PC-9 (cell line): Measurements from ENCODE around the gene NDC1. TPM values are rescaled to one million over a fixed set of nuclear protein-coding genes. Genes with fewer than 3 reads are reported as not detected.

ENCODE experiments used
- BruUV-seq: library from RNA; stranded (reverse); fragments of 400-500 nt; replicated peaks from 2 replicates; lab custom pipeline; 2021; lab: Mats Ljungman, UMichigan
- CTCF ChIA-PET: fragments of 300-600 bp; sonication (Branson Sonifier 250); formaldehyde crosslinking; loops from one replicate; lab custom pipeline; 2022; ENCODE audit warnings: antibody characterized with exemption; lab: Charles Lee
- POLR2A ChIA-PET: fragments of 300-600 bp; sonication (Branson Sonifier 250); formaldehyde crosslinking; loops from one replicate; lab custom pipeline; 2022; ENCODE audit warnings: antibody characterized with exemption; ENCODE audit not compliant: unreplicated experiment; lab: Charles Lee
- DNase-seq, 2 experiments: peaks; one replicate each; pipeline versions ENCODE4 v3.0.0 to v3.0.0-alpha.2; 2015 to 2022; ENCODE audit warnings: mixed read lengths in 1 of 2
- H2AFZ ChIP-seq: fragments of 200-600 bp; sonication (generic); 2 replicates; pipeline ENCODE4 v1.8.1; 2017; ENCODE audit warnings: antibody characterized with exemption
- H3F3A ChIP-seq: fragments of 200-600 bp; sonication (generic); 2 replicates; pipeline ENCODE4 v1.8.1; 2017; ENCODE audit warnings: antibody characterized with exemption, mild to moderate bottlenecking, low read depth; ENCODE audit not compliant: insufficient read depth
- H3K27ac ChIP-seq: fragments of 200-600 bp; sonication (generic); 2 replicates; pipeline ENCODE4 v1.6.1; 2016; ENCODE audit warnings: mixed run types
- H3K27me3 ChIP-seq: fragments of 200-600 bp; sonication (generic); 2 replicates; pipeline ENCODE4 v1.6.1; 2016; ENCODE audit warnings: low read depth, mixed run types; ENCODE audit not compliant: insufficient read depth
- H3K36me3 ChIP-seq: fragments of 200-600 bp; sonication (generic); 2 replicates; pipeline ENCODE4 v1.6.1; 2016; ENCODE audit warnings: low read depth, mixed run types
- H3K4me1 ChIP-seq: fragments of 200-600 bp; sonication (generic); replicated peaks from 2 replicates; pipeline ENCODE4 v1.6.1; 2016; ENCODE audit warnings: mixed run types; ENCODE audit not compliant: insufficient read depth
- H3K4me2 ChIP-seq: fragments of 200-600 bp; sonication (generic); 2 replicates; pipeline ENCODE4 v1.6.1; 2017; ENCODE audit warnings: mixed run types
- H3K4me3 ChIP-seq: fragments of 200-600 bp; sonication (generic); 2 replicates; pipeline ENCODE4 v1.6.1; 2016; ENCODE audit warnings: mixed run types
- H3K79me2 ChIP-seq: fragments of 200-600 bp; sonication (generic); 2 replicates; pipeline ENCODE4 v1.6.1; 2017; ENCODE audit warnings: low read depth, mixed run types
- H3K9me2 ChIP-seq: fragments of 200-600 bp; sonication (generic); 2 replicates; pipeline ENCODE4 v1.8.1; 2017; ENCODE audit warnings: mild to moderate bottlenecking; ENCODE audit not compliant: insufficient read depth
- H3K9me3 ChIP-seq: fragments of 200-600 bp; sonication (generic); 2 replicates; pipeline ENCODE4 v1.8.1; 2016; ENCODE audit warnings: low read depth; ENCODE audit not compliant: insufficient read depth
- H4K20me1 ChIP-seq: fragments of 200-600 bp; sonication (generic); 2 replicates; pipeline ENCODE4 v1.8.1; 2017; ENCODE audit not compliant: insufficient read depth
- EZH2 ChIP-seq: fragments of 200-600 bp; sonication (generic); IDR thresholded peaks from 2 replicates; pipeline ENCODE4 v1.8.0; 2017; ENCODE audit warnings: antibody characterized with exemption, low read depth
- intact Hi-C: fragments of 100-400 bp; cut with micrococcal nuclease; formaldehyde crosslinking; loops from one replicate; pipeline ENCODE4 v1.10.0; 2022; ENCODE audit not compliant: unreplicated experiment
- total RNA-seq: library from RNA; stranded (reverse); gene quantifications from 2 replicates; pipeline ENCODE4 v1.2.3, GENCODE V29; 2021
- TF ChIP-seq, protein P1 (sequence below): fragments of 200-600 bp; sonication (generic); conservative IDR thresholded peaks from 2 replicates; pipeline ENCODE4 v1.6.1; 2017; ENCODE audit warnings: mixed run types, antibody characterized with exemption, mild to moderate bottlenecking, moderate library complexity

The NDC1 gene
- total RNA-seq, 1 experiment from 2014 or later: 47.6 TPM

DNA sequence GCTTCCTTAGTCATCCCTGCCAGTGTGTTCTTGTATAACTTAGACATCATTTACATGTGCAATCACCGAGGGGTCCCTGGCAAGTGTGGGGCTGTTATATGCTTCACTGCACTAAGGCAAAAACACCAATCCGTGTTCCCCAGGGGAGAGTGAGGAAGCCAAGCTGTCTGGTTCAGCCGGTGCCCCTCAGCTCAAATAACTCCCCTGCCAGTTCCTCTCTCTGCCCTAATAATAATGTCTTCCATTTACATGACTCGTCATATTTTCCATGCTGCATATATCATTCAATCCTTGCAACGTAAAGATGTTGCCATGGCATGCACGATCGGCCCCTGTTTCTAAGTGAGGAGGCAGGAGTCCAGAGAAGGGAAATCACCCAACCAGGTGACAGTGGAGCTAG lies 24.4 kb upstream of the NDC1 start:
- H3K36me3 ChIP-seq: no peaks in the 10 kb centered on the region
- H3K9me3 ChIP-seq: no peaks in the 10 kb centered on the region
- H4K20me1 ChIP-seq: no peaks in the 10 kb centered on the region
- no peak overlapping the region for H3K27ac ChIP-seq
- ChIA-PET POLR2A (interaction anchor here (0.7 kb wide), 1 partner anchor 241 kb away, joined by 4 read pairs; no protein-coding TSS in a partner anchor), CTCF (interaction anchor here (0.5 to 1.0 kb wide), 2 partner anchors 14 to 419 kb away, joined by 3 to 19 read pairs; no protein-coding TSS in a partner anchor)
- DNase-seq: no peak
- BruUV-seq: no TSS peak
- TF ChIP-seq EZH2: no peak
- TF ChIP-seq, protein P1, sequence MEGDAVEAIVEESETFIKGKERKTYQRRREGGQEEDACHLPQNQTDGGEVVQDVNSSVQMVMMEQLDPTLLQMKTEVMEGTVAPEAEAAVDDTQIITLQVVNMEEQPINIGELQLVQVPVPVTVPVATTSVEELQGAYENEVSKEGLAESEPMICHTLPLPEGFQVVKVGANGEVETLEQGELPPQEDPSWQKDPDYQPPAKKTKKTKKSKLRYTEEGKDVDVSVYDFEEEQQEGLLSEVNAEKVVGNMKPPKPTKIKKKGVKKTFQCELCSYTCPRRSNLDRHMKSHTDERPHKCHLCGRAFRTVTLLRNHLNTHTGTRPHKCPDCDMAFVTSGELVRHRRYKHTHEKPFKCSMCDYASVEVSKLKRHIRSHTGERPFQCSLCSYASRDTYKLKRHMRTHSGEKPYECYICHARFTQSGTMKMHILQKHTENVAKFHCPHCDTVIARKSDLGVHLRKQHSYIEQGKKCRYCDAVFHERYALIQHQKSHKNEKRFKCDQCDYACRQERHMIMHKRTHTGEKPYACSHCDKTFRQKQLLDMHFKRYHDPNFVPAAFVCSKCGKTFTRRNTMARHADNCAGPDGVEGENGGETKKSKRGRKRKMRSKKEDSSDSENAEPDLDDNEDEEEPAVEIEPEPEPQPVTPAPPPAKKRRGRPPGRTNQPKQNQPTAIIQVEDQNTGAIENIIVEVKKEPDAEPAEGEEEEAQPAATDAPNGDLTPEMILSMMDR: no peak
- H3K4me3 ChIP-seq: no peak overlapping the region
- intact Hi-C loops: loop anchor here (5.0 kb wide), 3 partner anchors 85 to 945 kb away; partner anchors contain the start of genes IFT25 and LRRC42
- H3K79me2 ChIP-seq: no peaks in the 10 kb centered on the region
- H3K4me1 ChIP-seq: no peaks in the 10 kb centered on the region
- H3F3A ChIP-seq: no peaks in the 10 kb centered on the region; the same call in 1 of the 2 replicates
- H3K4me2 ChIP-seq: no peak overlapping the region
- no peak overlapping the region for H2AFZ ChIP-seq
- no peaks in the 10 kb centered on the region for H3K27me3 ChIP-seq
- H3K9me2 ChIP-seq: no peaks in the 10 kb centered on the region

- Histone ChIP-seq H3K27me3 (no peaks in the 10 kb centered on the region), H2AFZ (no peak overlapping the region), H3K4me3 (no peak overlapping the region), H3K9me2 (no peaks in the 10 kb centered on the region), H3K9me3 (no peaks in the 10 kb centered on the region), H4K20me1 (no peaks in the 10 kb centered on the region), H3K36me3 (no peaks in the 10 kb centered on the region), H3K4me1 (no peaks in the 10 kb centered on the region), H3F3A (no peaks in the 10 kb centered on the region; the same call in 1 of the 2 replicates), H3K4me2 (no peak overlapping the region), H3K27ac (no peak overlapping the region), H3K79me2 (no peaks in the 10 kb centered on the region)
- DNase-seq: peak; percentile 47 to 50
- intact Hi-C loops: loop anchor here (5.0 kb wide), 3 partner anchors 86 to 946 kb away; partner anchors contain the start of genes IFT25 and LRRC42
- CTCF ChIA-PET: interaction anchor here (0.5 to 1.6 kb wide), 8 partner anchors 10 to 236 kb away, joined by 3 to 20 read pairs (median 3); no protein-coding TSS in a partner anchor
- no TSS peak for BruUV-seq
- TF ChIP-seq EZH2: no peak
- TF ChIP-seq, protein P1: peak; percentile 80
- POLR2A ChIA-PET: interaction anchor here (0.6 to 0.7 kb wide), 4 partner anchors 23 to 1198 kb away, joined by 3 to 4 read pairs (median 4); partner anchors contain the start of gene NDC1
These were observed 22.9 kb upstream of the NDC1 start for GRCh38 chr1:53860967-53861411.

GRCh38 chr1:53851571-53852285 lies 13.6 kb upstream of the NDC1 start:
- no peak for DNase-seq
- intact Hi-C loops: no loop called here
- Histone ChIP-seq H4K20me1 (no peaks in the 10 kb centered on the region), H3K9me3 (no peaks in the 10 kb centered on the region), H3F3A (no peaks in the 10 kb centered on the region), H3K79me2 (no peaks in the 10 kb centered on the region), H2AFZ (no peak overlapping the region), H3K27me3 (no peaks in the 10 kb centered on the region), H3K4me1 (no peaks in the 10 kb centered on the region), H3K4me3 (no peak overlapping the region), H3K27ac (no peak overlapping the region), H3K4me2 (no peak overlapping the region), H3K9me2 (no peaks in the 10 kb centered on the region), H3K36me3 (no peaks in the 10 kb centered on the region)
- CTCF ChIA-PET: interaction anchor here (0.6 to 1.1 kb wide), 2 partner anchors 9 to 694 kb away, joined by 3 to 6 read pairs; no protein-coding TSS in a partner anchor
- no TSS peak for BruUV-seq
- POLR2A ChIA-PET: no interaction called here
- TF ChIP-seq EZH2: no peak
- TF ChIP-seq, protein P1: no peak
